BLaER1 treated with 17β-estradiol and CSF1 and Interleukin-3, amounts not matched to agents 10 nM and 100 nM (cell line): ENCODE results near the gene SPG7.

ENCODE experiments used
- H3K27ac ChIP-seq, 11 experiments: shearing (Covaris generic); formaldehyde crosslinking; 2 replicates each; pipeline ENCODE4 v1.8.1; 2022
- H3K27me3 ChIP-seq, 11 experiments: shearing (Covaris generic); formaldehyde crosslinking; 2 replicates each; pipeline ENCODE4 v1.8.1; 2022
- H3K36me3 ChIP-seq, 11 experiments: shearing (Covaris generic); formaldehyde crosslinking; 2 replicates each; pipeline ENCODE4 v1.8.1; 2022
- H3K4me1 ChIP-seq, 10 experiments: shearing (Covaris generic); formaldehyde crosslinking; 2 replicates each; pipeline ENCODE4 v1.8.1; 2022
- H3K4me2 ChIP-seq, 11 experiments: shearing (Covaris generic); formaldehyde crosslinking; 2 replicates each; pipeline ENCODE4 v1.8.1; 2022
- H3K4me3 ChIP-seq, 10 experiments: shearing (Covaris generic); formaldehyde crosslinking; 2 replicates each; pipeline ENCODE4 v1.8.1; 2022
- H3K9ac ChIP-seq, 11 experiments: shearing (Covaris generic); formaldehyde crosslinking; 2 replicates each; pipeline ENCODE4 v1.8.1; 2022
- H3K9me3 ChIP-seq, 11 experiments: shearing (Covaris generic); formaldehyde crosslinking; replicated peaks in 1 of 11; 2 replicates each; pipeline ENCODE4 v1.8.1; 2022
- H4K20me1 ChIP-seq, 11 experiments: shearing (Covaris generic); formaldehyde crosslinking; 2 replicates each; pipeline ENCODE4 v1.8.1; 2022
- Cebpa-rat ChIP-seq, 11 experiments: shearing (Covaris generic); IDR thresholded peaks; 2 replicates each; pipeline ENCODE4 v1.8.1; 2022

Gene SPG7

GRCh38 chr16:89573826-89574680 is 65.8 kb downstream of the SPG7 start:
- peak overlapping the region; percentile 61 to 89 (median 83) for H3K9ac ChIP-seq
- H4K20me1 ChIP-seq: peaks cover 0 to 16% (median 0%) of the 10 kb centered on the region in 11 experiments; a peak in 5 of 22 replicates
- peaks cover 0 to 4% (median 0%) of the 10 kb centered on the region in 11 experiments; a peak in 5 of 22 replicates for H3K9me3 ChIP-seq
- peaks cover 0 to 21% (median 17%) of the 10 kb centered on the region in 11 experiments; a peak in 20 of 22 replicates for H3K36me3 ChIP-seq
- H3K4me3 ChIP-seq: peak overlapping the region; percentile 67 to 78 (median 71)
- H3K27me3 ChIP-seq: no peaks in the 10 kb centered on the region
- peak overlapping the region; percentile 86 to 99 (median 95) for H3K4me2 ChIP-seq
- peaks cover 38 to 57% (median 49%) of the 10 kb centered on the region in 10 experiments for H3K4me1 ChIP-seq
- TF ChIP-seq Cebpa-rat (IDR thresholded peaks at IDR 0.05): no peak
- peak overlapping the region; percentile 49 to 86 (median 77) for H3K27ac ChIP-seq

GRCh38 chr16:89574681-89575246 is 66.6 kb downstream of the SPG7 start:
- no peak for TF ChIP-seq Cebpa-rat (IDR thresholded peaks at IDR 0.05)
- peak overlapping the region; percentile 86 to 99 (median 95) for H3K4me2 ChIP-seq
- no peaks in the 10 kb centered on the region for H3K27me3 ChIP-seq
- H3K27ac ChIP-seq: peak overlapping the region; percentile 49 to 86 (median 77)
- H3K36me3 ChIP-seq: peaks cover 0 to 28% (median 23%) of the 10 kb centered on the region in 11 experiments; a peak in 20 of 22 replicates
- peak overlapping the region; percentile 61 to 89 (median 83) for H3K9ac ChIP-seq
- H3K4me1 ChIP-seq: peaks cover 38 to 57% (median 49%) of the 10 kb centered on the region in 10 experiments
- peaks cover 0 to 10% (median 6%) of the 10 kb centered on the region in 11 experiments; a peak in 7 of 22 replicates for H3K9me3 ChIP-seq
- H3K4me3 ChIP-seq: peak overlapping the region; percentile 67 to 78 (median 71)
- H4K20me1 ChIP-seq: peaks cover 0 to 10% (median 0%) of the 10 kb centered on the region in 11 experiments; a peak in 4 of 22 replicates

- Histone ChIP-seq H3K4me3 (peak within 1 kb of the TSS; percentile 67 to 78 (median 71)), H3K9ac (peak within 1 kb of the TSS; percentile 72 to 89 (median 83)), H3K27me3 (no peaks in the 10 kb centered on the region), H3K4me2 (peak within 1 kb of the TSS; percentile 86 to 99 (median 95)), H3K4me1 (peaks cover 38 to 57% (median 49%) of the 10 kb centered on the region in 10 experiments), H3K9me3 (peaks cover 0 to 10% (median 6%) of the 10 kb centered on the region in 11 experiments; a peak in 7 of 22 replicates), H3K27ac (peak within 1 kb of the TSS; percentile 71 to 86 (median 79)), H4K20me1 (peaks cover 0 to 10% (median 0%) of the 10 kb centered on the region in 11 experiments; a peak in 4 of 22 replicates), H3K36me3 (peaks cover 0 to 32% (median 24%) of the 10 kb centered on the region in 11 experiments; a peak in 20 of 22 replicates)
- no peak for TF ChIP-seq Cebpa-rat (IDR thresholded peaks at IDR 0.05)
These were observed 67.3 kb downstream of the SPG7 start, which contains the start of gene CPNE7 for GRCh38 chr16:89575247-89576152. CPNE7 (plus strand) TSS chr16:89575758; CDS start chr16:89575898, 140 bp downstream.

GRCh38 chr16:89576153-89577054 is 68.2 kb downstream of the SPG7 start:
- Histone ChIP-seq H3K27ac (peak overlapping the region in 10 of 11 experiments; percentile 51 to 85 (median 78); a peak in 20 of 22 replicates), H3K4me3 (peak overlapping the region; percentile 67 to 78 (median 71)), H3K4me1 (peaks cover 38 to 55% (median 47%) of the 10 kb centered on the region in 10 experiments), H3K36me3 (peaks cover 0 to 41% (median 34%) of the 10 kb centered on the region in 11 experiments; a peak in 20 of 22 replicates), H3K9me3 (peaks cover 0 to 14% (median 6%) of the 10 kb centered on the region in 11 experiments; a peak in 7 of 22 replicates), H3K27me3 (no peaks in the 10 kb centered on the region), H3K9ac (peak overlapping the region; percentile 70 to 89 (median 79); a peak in 21 of 22 replicates), H4K20me1 (peaks cover 0 to 12% (median 0%) of the 10 kb centered on the region in 11 experiments; a peak in 7 of 22 replicates), H3K4me2 (peak overlapping the region; percentile 86 to 99 (median 95))
- no peak for TF ChIP-seq Cebpa-rat (IDR thresholded peaks at IDR 0.05)

- Histone ChIP-seq H3K4me1 (peaks cover 34 to 53% (median 45%) of the 10 kb centered on the region in 10 experiments), H3K27me3 (no peaks in the 10 kb centered on the region), H4K20me1 (peaks cover 0 to 20% (median 6%) of the 10 kb centered on the region in 11 experiments; a peak in 11 of 22 replicates), H3K9ac (peak overlapping the region in 1 of 11 experiments; percentile 31; a peak in 2 of 22 replicates), H3K4me2 (peak overlapping the region; percentile 86 to 99 (median 95); a peak in 16 of 22 replicates), H3K4me3 (peak overlapping the region in 3 of 10 experiments; percentile 73 to 78 (median 73); a peak in 6 of 20 replicates), H3K9me3 (peaks cover 0 to 14% (median 6%) of the 10 kb centered on the region in 11 experiments; a peak in 7 of 22 replicates), H3K36me3 (peaks cover 0 to 48% (median 42%) of the 10 kb centered on the region in 11 experiments; a peak in 20 of 22 replicates), H3K27ac (no peak overlapping the region)
- TF ChIP-seq Cebpa-rat (IDR thresholded peaks at IDR 0.05): no peak
These were observed 69.0 kb downstream of the SPG7 start for GRCh38 chr16:89577055-89577759.

GRCh38 chr16:89579351-89579750 is 71.1 kb downstream of the SPG7 start:
- peaks cover 16 to 46% (median 33%) of the 10 kb centered on the region in 10 experiments for H3K4me1 ChIP-seq
- no peaks in the 10 kb centered on the region for H3K27me3 ChIP-seq
- H3K4me3 ChIP-seq: no peak overlapping the region
- TF ChIP-seq Cebpa-rat (IDR thresholded peaks at IDR 0.05): no peak
- H3K27ac ChIP-seq: no peak overlapping the region
- H3K9me3 ChIP-seq: peaks cover 0 to 14% (median 6%) of the 10 kb centered on the region in 11 experiments; a peak in 7 of 22 replicates
- H3K4me2 ChIP-seq: no peak overlapping the region
- H4K20me1 ChIP-seq: peaks cover 0 to 41% (median 27%) of the 10 kb centered on the region in 11 experiments; a peak in 16 of 22 replicates
- peaks cover 0 to 69% (median 62%) of the 10 kb centered on the region in 11 experiments; a peak in 20 of 22 replicates for H3K36me3 ChIP-seq
- no peak overlapping the region for H3K9ac ChIP-seq
